ENCODE results near the gene EIF3CL. TPM values are rescaled to one million over a fixed set of nuclear protein-coding genes. Genes with fewer than 3 reads are reported as not detected.
"Not testable (repeated sequence)": the region's sequence is repeated elsewhere in the genome, so short reads cannot be mapped to it uniquely, and the experiment has no call there.

EIF3CL gene
- total RNA-seq, 2 experiments from 2014 or later: 84.0 to 101 TPM

GRCh38 chr16:28330232-28330631 is 73.4 kb downstream of the EIF3CL start:
- CTCF ChIA-PET; H3K4me1 Mint-ChIP-seq; DNase-seq; H3K27ac Mint-ChIP-seq; H3K4me3 Mint-ChIP-seq; H3K9me3 Mint-ChIP-seq; H3K27me3 Mint-ChIP-seq; H3K36me3 Mint-ChIP-seq (ENCODE audit: low read depth); POLR2A ChIA-PET: not testable (repeated sequence)

Small RNAs within 50 kb of the gene (microRNA-seq; reads per million reads assigned to microRNA genes)
- not detected for gene MIR6862-1 (ENCODE audit: borderline microRNAs expressed, borderline replicate concordance)

Other genes with a start within 250 kb of the EIF3CL start
- 100 to 1,000 TPM; 237 to 304 TPM for gene XPO6, start 191.9 kb downstream of the EIF3CL start, total RNA-seq
- gene SBK1, start 111.3 kb downstream of the EIF3CL start, total RNA-seq: 10 to 100 TPM; 17.9 to 19.4 TPM
- 1 to 10 TPM; 1.1 to 1.4 TPM for gene NPIPB6, start 40.3 kb downstream of the EIF3CL start, total RNA-seq
- gene NPIPB7, start 68.5 kb upstream of the EIF3CL start, total RNA-seq: under 1 TPM in 1 of 2 experiments, not detected in 1; 0.25 TPM
- gene CLN3, start 88.2 kb upstream of the EIF3CL start, total RNA-seq: 10 to 100 TPM; 53.4 to 58.4 TPM
- 10 to 100 TPM; 16.7 to 21.4 TPM for gene APOBR, start 90.8 kb upstream of the EIF3CL start, total RNA-seq
- not detected for gene IL27, start 103.0 kb upstream of the EIF3CL start, total RNA-seq
- gene NUPR1, start 135.1 kb upstream of the EIF3CL start, total RNA-seq: not detected
- gene SGF29, start 150.1 kb upstream of the EIF3CL start, total RNA-seq: 10 to 100 TPM; 49.3 to 60.6 TPM
- under 1 TPM; 0.27 to 0.50 TPM for gene SULT1A2, start 193.2 kb upstream of the EIF3CL start, total RNA-seq
- gene SULT1A1, start 206.2 kb upstream of the EIF3CL start, total RNA-seq: 10 to 100 TPM; 11.1 to 11.3 TPM
- under 1 TPM in 1 of 2 experiments, not detected in 1; 0.44 TPM for gene NPIPB8, start 234.2 kb upstream of the EIF3CL start, total RNA-seq